ENCODE measurements around the gene HIVEP2. TPM values are rescaled to one million over a fixed set of nuclear protein-coding genes. Genes with fewer than 3 reads are reported as not detected.

HIVEP2 gene
- total RNA-seq, 3 donors from 2014 or later (not counting 1 experiment from before 2014, with no cell fraction given), result 14.6 to 21.6 (median 18.7) TPM

GRCh38 chr6:142822383-142822782 lies 122.6 kb downstream of the HIVEP2 start:
- H3K4me1 ChIP-seq (ENCODE audit: control insufficient read depth, insufficient read depth, low read length), result peaks cover 14% of the 10 kb centered on the region
- no peak overlapping the region for H3K27ac ChIP-seq (ENCODE audit: low read length)
- WGBS (ENCODE audit: insufficient coverage), result no CpG with 5 or more reads among the region's 1 CpG
- H3K9me3 ChIP-seq (ENCODE audit: control insufficient read depth, insufficient read depth, low read length), result no peaks in the 10 kb centered on the region
- Mint-ChIP-seq H3K27me3 (ENCODE audit: low read depth in 2 of 2) (no peaks in the 10 kb centered on the region), H3K36me3 (no peaks in the 10 kb centered on the region), H3K9me3 (no peaks in the 10 kb centered on the region), H3K27ac (peak overlapping the region; percentile 31 to 46), H3K4me3 (no peak overlapping the region), H3K4me1 (peaks cover 27 to 47% of the 10 kb centered on the region in 2 donors)
- ATAC-seq, result no peak
- TF ChIP-seq CTCF (IDR thresholded peaks at IDR 0.05), result no peak
- H3K4me3 ChIP-seq (ENCODE audit: low read length), result no peak overlapping the region
- intact Hi-C loops (cut with micrococcal nuclease), result loop anchor here (5.0 kb wide), 1 partner anchor 35 kb away; no protein-coding TSS in a partner anchor
- DNase-seq, result peak in 1 of 2 donors; percentile 36
- H3K27me3 ChIP-seq (ENCODE audit: control insufficient read depth, insufficient read depth, low read length), result no peaks in the 10 kb centered on the region
- H3K36me3 ChIP-seq (ENCODE audit: control insufficient read depth, insufficient read depth, low read length), result no peaks in the 10 kb centered on the region

- Mint-ChIP-seq H3K27me3 (ENCODE audit: low read depth in 2 of 2) (no peaks in the 10 kb centered on the region), H3K4me1 (peaks cover 27 to 47% of the 10 kb centered on the region in 2 donors), H3K27ac (peak overlapping the region; percentile 31 to 53), H3K4me3 (peak overlapping the region; percentile 25), H3K9me3 (no peaks in the 10 kb centered on the region), H3K36me3 (no peaks in the 10 kb centered on the region)
- DNase-seq (no peak), ATAC-seq (no peak)
- no peaks in the 10 kb centered on the region for H3K36me3 ChIP-seq (ENCODE audit: control insufficient read depth, insufficient read depth, low read length)
- H3K4me1 ChIP-seq (ENCODE audit: control insufficient read depth, insufficient read depth, low read length), result peaks cover 14% of the 10 kb centered on the region
- H3K9me3 ChIP-seq (ENCODE audit: control insufficient read depth, insufficient read depth, low read length), result no peaks in the 10 kb centered on the region
- no peak overlapping the region for H3K4me3 ChIP-seq (ENCODE audit: low read length)
- intact Hi-C loops (cut with micrococcal nuclease), result loop anchor here (5.0 kb wide), 1 partner anchor 35 kb away; no protein-coding TSS in a partner anchor
- H3K27ac ChIP-seq (ENCODE audit: low read length), result no peak overlapping the region
- no peak for TF ChIP-seq CTCF (IDR thresholded peaks at IDR 0.05)
- 95% methylated on average over 4 of the region's 4 CpGs for WGBS (ENCODE audit: insufficient coverage)
- no peaks in the 10 kb centered on the region for H3K27me3 ChIP-seq (ENCODE audit: control insufficient read depth, insufficient read depth, low read length)
These were observed 123.1 kb downstream of the HIVEP2 start for GRCh38 chr6:142821860-142822259.

GRCh38 chr6:142821164-142821716 lies 123.7 kb downstream of the HIVEP2 start:
- 92% methylated on average over 4 of the region's 6 CpGs for WGBS (ENCODE audit: insufficient coverage)
- Mint-ChIP-seq H3K27me3 (ENCODE audit: low read depth in 2 of 2) (no peaks in the 10 kb centered on the region), H3K4me3 (peak overlapping the region; percentile 25), H3K36me3 (no peaks in the 10 kb centered on the region), H3K9me3 (no peaks in the 10 kb centered on the region), H3K4me1 (peaks cover 27 to 47% of the 10 kb centered on the region in 2 donors), H3K27ac (peak overlapping the region; percentile 92 to 97)
- ATAC-seq (no peak), DNase-seq (no peak)
- TF ChIP-seq CTCF (IDR thresholded peaks at IDR 0.05), result no peak
- Histone ChIP-seq H3K4me1 (ENCODE audit: control insufficient read depth, insufficient read depth, low read length) (peaks cover 14% of the 10 kb centered on the region), H3K27ac (ENCODE audit: low read length) (no peak overlapping the region), H3K27me3 (ENCODE audit: control insufficient read depth, insufficient read depth, low read length) (no peaks in the 10 kb centered on the region), H3K36me3 (ENCODE audit: control insufficient read depth, insufficient read depth, low read length) (no peaks in the 10 kb centered on the region), H3K9me3 (ENCODE audit: control insufficient read depth, insufficient read depth, low read length) (no peaks in the 10 kb centered on the region), H3K4me3 (ENCODE audit: low read length) (no peak overlapping the region)
- intact Hi-C loops (cut with micrococcal nuclease), result loop anchor here (5.0 kb wide), 1 partner anchor 36 kb away; no protein-coding TSS in a partner anchor

All from natural killer cell (primary cell).